Esophagus (tissue), 2 donors: ENCODE data around the gene PLAC9. TPM values are rescaled to one million over a fixed set of nuclear protein-coding genes. Genes with fewer than 3 reads are reported as not detected.
A peak's percentile ranks its signal among the peaks of the same experiment; 100 is the strongest.

Experiments used
- H3K27ac ChIP-seq, 2 donors: one replicate each; pipeline ENCODE4 v1.5.1; 2013; ENCODE audit warnings: low read depth in 2 of 2, mild to moderate bottlenecking in 2 of 2, inconsistent platforms in 1 of 2, low read length in 1 of 2, moderate library complexity in 1 of 2
- H3K27me3 ChIP-seq, 2 donors: one replicate each; pipeline ENCODE4 v1.6.1; 2013; ENCODE audit warnings: low read length in 2 of 2, control low read depth in 1 of 2, mild to moderate bottlenecking in 1 of 2; ENCODE audit not compliant: insufficient read depth in 2 of 2, control insufficient read depth in 1 of 2
- H3K36me3 ChIP-seq, 2 donors: one replicate each; pipeline ENCODE4 v1.6.1; 2013; ENCODE audit warnings: low read length in 1 of 2; ENCODE audit not compliant: control insufficient read depth in 2 of 2, insufficient read depth in 2 of 2
- H3K4me1 ChIP-seq, 2 donors: one replicate each; pipeline ENCODE4 v1.6.1; 2013; ENCODE audit warnings: low read length in 1 of 2; ENCODE audit not compliant: control insufficient read depth in 2 of 2, insufficient read depth in 2 of 2
- H3K4me3 ChIP-seq, 2 donors: one replicate each; pipeline ENCODE4 v1.5.1; 2013; ENCODE audit warnings: low read length in 2 of 2, mild to moderate bottlenecking in 2 of 2, low read depth in 1 of 2, moderate library complexity in 1 of 2
- H3K9me3 ChIP-seq, 2 donors: one replicate each; pipeline ENCODE4 v1.6.1; 2013; ENCODE audit warnings: mild to moderate bottlenecking in 2 of 2, low read depth in 1 of 2, low read length in 1 of 2, moderate library complexity in 1 of 2; ENCODE audit not compliant: control insufficient read depth in 2 of 2, insufficient read depth in 1 of 2
- WGBS, 2 donors: extraction: QIAGEN DNeasy Blood & Tissue Kit; methylation state at CpG; one replicate each; pipeline ENCODE4 v1.1.7; 2013; 5-methylcytosine and 5-hydroxymethylcytosine counted together
- polyA plus RNA-seq, 2 donors: library from polyadenylated mRNA; stranded (reverse); fragments of 200-250 nt; gene quantifications; one replicate each; pipeline ENCODE4 v1.2.3, GENCODE V29; 2013
- donor health status: healthy with polysubstance abuse.
- donor health status: Bipolar disorder and iron deficiency.

Gene PLAC9
- polyA plus RNA-seq, 2 donors = 5.5 to 5.8 TPM

GRCh38 chr10:80165173-80165572 lies 32.6 kb downstream of the PLAC9 start:
- 71% methylated on average over 7 of the region's 7 CpGs for WGBS, 2 donors
- H3K27me3 ChIP-seq = no peaks in the 10 kb centered on the region
- peak overlapping the region; percentile 70 to 89 for H3K27ac ChIP-seq
- H3K4me1 ChIP-seq = peaks cover 14 to 39% of the 10 kb centered on the region in 2 donors
- peaks cover 7 to 53% of the 10 kb centered on the region in 2 donors for H3K36me3 ChIP-seq
- H3K9me3 ChIP-seq = no peaks in the 10 kb centered on the region
- no peak overlapping the region for H3K4me3 ChIP-seq

GRCh38 chr10:80166581-80167470 lies 34.3 kb downstream of the PLAC9 start:
- Histone ChIP-seq H3K4me1 (peaks cover 18 to 51% of the 10 kb centered on the region in 2 donors), H3K27ac (peak overlapping the region; percentile 35 to 39), H3K4me3 (no peak overlapping the region), H3K27me3 (no peaks in the 10 kb centered on the region), H3K36me3 (peaks cover 7 to 54% of the 10 kb centered on the region in 2 donors), H3K9me3 (no peaks in the 10 kb centered on the region)
- WGBS, 2 donors = 89 to 93% methylated on average over 27 to 28 of the region's 28 CpGs

- Histone ChIP-seq H3K27ac (peak overlapping the region in 1 of 2 donors; percentile 4), H3K9me3 (no peaks in the 10 kb centered on the region), H3K36me3 (peaks cover 7 to 51% of the 10 kb centered on the region in 2 donors), H3K4me1 (peaks cover 21 to 56% of the 10 kb centered on the region in 2 donors), H3K27me3 (no peaks in the 10 kb centered on the region), H3K4me3 (no peak overlapping the region)
- WGBS, 2 donors = 61 to 66% methylated on average over 8 of the region's 8 CpGs
Measured at GRCh38 chr10:80167471-80168161, 35.1 kb downstream of the PLAC9 start.

GRCh38 chr10:80168162-80168511 lies 35.6 kb downstream of the PLAC9 start:
- peak overlapping the region in 1 of 2 donors; percentile 58 for H3K27ac ChIP-seq
- H3K27me3 ChIP-seq = no peaks in the 10 kb centered on the region
- peaks cover 25 to 59% of the 10 kb centered on the region in 2 donors for H3K4me1 ChIP-seq
- H3K36me3 ChIP-seq = peaks cover 5 to 52% of the 10 kb centered on the region in 2 donors
- H3K9me3 ChIP-seq = no peaks in the 10 kb centered on the region
- WGBS, 2 donors = 58 to 60% methylated on average over 7 of the region's 7 CpGs
- H3K4me3 ChIP-seq = no peak overlapping the region

- Histone ChIP-seq H3K4me3 (no peak overlapping the region), H3K27me3 (no peaks in the 10 kb centered on the region), H3K27ac (peak overlapping the region in 1 of 2 donors; percentile 58), H3K9me3 (no peaks in the 10 kb centered on the region), H3K4me1 (peaks cover 27 to 59% of the 10 kb centered on the region in 2 donors), H3K36me3 (peaks cover 5 to 54% of the 10 kb centered on the region in 2 donors)
- 75 to 80% methylated on average over 13 of the region's 13 CpGs for WGBS, 2 donors
Measured at GRCh38 chr10:80168679-80169380, 36.3 kb downstream of the PLAC9 start.

- WGBS, 2 donors = 38 to 47% methylated on average over 4 of the region's 4 CpGs
- Histone ChIP-seq H3K4me1 (peaks cover 22 to 47% of the 10 kb centered on the region in 2 donors), H3K27ac (no peak overlapping the region), H3K9me3 (no peaks in the 10 kb centered on the region), H3K27me3 (no peaks in the 10 kb centered on the region), H3K4me3 (no peak overlapping the region), H3K36me3 (peaks cover 5 to 49% of the 10 kb centered on the region in 2 donors)
Measured at GRCh38 chr10:80170026-80170425, 37.5 kb downstream of the PLAC9 start.

- H3K9me3 ChIP-seq = no peaks in the 10 kb centered on the region
- H3K27me3 ChIP-seq = no peaks in the 10 kb centered on the region
- peaks cover 20 to 44% of the 10 kb centered on the region in 2 donors for H3K4me1 ChIP-seq
- 88 to 90% methylated on average over 10 of the region's 10 CpGs for WGBS, 2 donors
- no peak overlapping the region for H3K4me3 ChIP-seq
- H3K36me3 ChIP-seq = peaks cover 5 to 50% of the 10 kb centered on the region in 2 donors
- H3K27ac ChIP-seq = peak overlapping the region; percentile 40 to 54
Measured at GRCh38 chr10:80170641-80171040, 38.1 kb downstream of the PLAC9 start.

- Histone ChIP-seq H3K27me3 (no peaks in the 10 kb centered on the region), H3K27ac (peak overlapping the region; percentile 40 to 69), H3K4me3 (no peak overlapping the region), H3K4me1 (peaks cover 20 to 41% of the 10 kb centered on the region in 2 donors), H3K9me3 (no peaks in the 10 kb centered on the region), H3K36me3 (peaks cover 5 to 50% of the 10 kb centered on the region in 2 donors)
- WGBS, 2 donors = 71 to 72% methylated on average over 7 of the region's 7 CpGs
Measured at GRCh38 chr10:80171248-80171660, 38.7 kb downstream of the PLAC9 start.

- Histone ChIP-seq H3K27me3 (no peaks in the 10 kb centered on the region), H3K4me3 (no peak overlapping the region), H3K36me3 (peaks cover 5 to 42% of the 10 kb centered on the region in 2 donors), H3K9me3 (no peaks in the 10 kb centered on the region), H3K27ac (peak overlapping the region; percentile 33 to 40), H3K4me1 (peaks cover 20 to 41% of the 10 kb centered on the region in 2 donors)
- WGBS, 2 donors = 62% methylated on average over 4 to 5 of the region's 5 CpGs
Measured at GRCh38 chr10:80172896-80173295, 40.4 kb downstream of the PLAC9 start.
